GM21723 (cell line): ENCODE data around the gene PIM3.

ENCODE experiments used
- ATAC-seq: cut with Tn5 transposase; IDR thresholded peaks from one replicate; pipeline ENCODE4 v1.9.1; 2021; ENCODE audit warnings: mild to moderate bottlenecking, moderate library complexity; ENCODE audit not compliant: unreplicated experiment

PIM3 gene

GRCh38 chr22:49927483-49928184, 32.9 kb upstream of the PIM3 start:
- ATAC-seq, result no peak

GRCh38 chr22:49928185-49928495, 32.4 kb upstream of the PIM3 start:
- ATAC-seq, result no peak

GRCh38 chr22:49928555-49929210, 31.9 kb upstream of the PIM3 start:
- no peak for ATAC-seq

- peak; percentile 41 for ATAC-seq
Measured at GRCh38 chr22:49929211-49929979, 31.2 kb upstream of the PIM3 start.

- ATAC-seq, result no peak
Measured at GRCh38 chr22:49929994-49930575, 30.5 kb upstream of the PIM3 start.

GRCh38 chr22:49930596-49931412, 29.8 kb upstream of the PIM3 start:
- no peak for ATAC-seq

- no peak for ATAC-seq
Measured at GRCh38 chr22:49933236-49934159, 27.1 kb upstream of the PIM3 start.

- no peak for ATAC-seq
Measured at GRCh38 chr22:49934160-49934890, 26.2 kb upstream of the PIM3 start.

- no peak for ATAC-seq
Measured at GRCh38 chr22:49934891-49935557, 25.5 kb upstream of the PIM3 start.

GRCh38 chr22:49935561-49935960, 25.0 kb upstream of the PIM3 start:
- ATAC-seq, result no peak

GRCh38 chr22:49936018-49936972, 24.3 kb upstream of the PIM3 start:
- peak; percentile 55 for ATAC-seq

GRCh38 chr22:49936973-49937757, 23.4 kb upstream of the PIM3 start:
- ATAC-seq, result no peak

- ATAC-seq, result no peak
Measured at GRCh38 chr22:49937758-49938564, 22.6 kb upstream of the PIM3 start.

GRCh38 chr22:49938565-49939136, 21.9 kb upstream of the PIM3 start:
- ATAC-seq, result no peak

GRCh38 chr22:49941507-49942316, 18.9 kb upstream of the PIM3 start:
- ATAC-seq, result no peak
